Measurements from ENCODE around the gene EGR1. TPM values are rescaled to one million over a fixed set of nuclear protein-coding genes. Genes with fewer than 3 reads are reported as not detected.

Gene EGR1
- total RNA-seq, 1 experiment from 2014 or later, result 173 TPM

GRCh38 chr5:138435943-138436342, 29.3 kb upstream of the EGR1 start:
- TF ChIP-seq EZH2 (IDR thresholded peaks at IDR 0.05) (no peak), SP1 (IDR thresholded peaks at IDR 0.05; ENCODE audit: low read depth) (no peak), ZFX (IDR thresholded peaks at IDR 0.05) (no peak), YY1 (IDR thresholded peaks at IDR 0.05; ENCODE audit: extremely low read depth, insufficient replicate concordance, low read depth, low read length) (no peak), SRF (IDR thresholded peaks at IDR 0.05; ENCODE audit: low read depth) (no peak), CBX3 (IDR thresholded peaks at IDR 0.05; ENCODE audit: low read depth) (no peak), ZNF274 (IDR thresholded peaks at IDR 0.05; ENCODE audit: low read depth, low read length) (no peak), EGR1 (IDR thresholded peaks at IDR 0.05; ENCODE audit: low read depth) (no peak), TCF7L2 (IDR thresholded peaks at IDR 0.05; ENCODE audit: borderline replicate concordance, extremely low read depth, insufficient read depth, insufficient read length) (no peak), ATF3 (IDR thresholded peaks at IDR 0.05) (no peak), POLR2AphosphoS5 (IDR thresholded peaks at IDR 0.05; ENCODE audit: low read depth, low read length) (no peak), SIN3A (IDR thresholded peaks at IDR 0.05; ENCODE audit: low read depth) (no peak), JUND (IDR thresholded peaks at IDR 0.05) (no peak), RAD21 (IDR thresholded peaks at IDR 0.05; ENCODE audit: low read depth) (no peak), FOSL1 (IDR thresholded peaks at IDR 0.05; ENCODE audit: low read depth) (no peak)
- TF ChIP-seq, protein P1, sequence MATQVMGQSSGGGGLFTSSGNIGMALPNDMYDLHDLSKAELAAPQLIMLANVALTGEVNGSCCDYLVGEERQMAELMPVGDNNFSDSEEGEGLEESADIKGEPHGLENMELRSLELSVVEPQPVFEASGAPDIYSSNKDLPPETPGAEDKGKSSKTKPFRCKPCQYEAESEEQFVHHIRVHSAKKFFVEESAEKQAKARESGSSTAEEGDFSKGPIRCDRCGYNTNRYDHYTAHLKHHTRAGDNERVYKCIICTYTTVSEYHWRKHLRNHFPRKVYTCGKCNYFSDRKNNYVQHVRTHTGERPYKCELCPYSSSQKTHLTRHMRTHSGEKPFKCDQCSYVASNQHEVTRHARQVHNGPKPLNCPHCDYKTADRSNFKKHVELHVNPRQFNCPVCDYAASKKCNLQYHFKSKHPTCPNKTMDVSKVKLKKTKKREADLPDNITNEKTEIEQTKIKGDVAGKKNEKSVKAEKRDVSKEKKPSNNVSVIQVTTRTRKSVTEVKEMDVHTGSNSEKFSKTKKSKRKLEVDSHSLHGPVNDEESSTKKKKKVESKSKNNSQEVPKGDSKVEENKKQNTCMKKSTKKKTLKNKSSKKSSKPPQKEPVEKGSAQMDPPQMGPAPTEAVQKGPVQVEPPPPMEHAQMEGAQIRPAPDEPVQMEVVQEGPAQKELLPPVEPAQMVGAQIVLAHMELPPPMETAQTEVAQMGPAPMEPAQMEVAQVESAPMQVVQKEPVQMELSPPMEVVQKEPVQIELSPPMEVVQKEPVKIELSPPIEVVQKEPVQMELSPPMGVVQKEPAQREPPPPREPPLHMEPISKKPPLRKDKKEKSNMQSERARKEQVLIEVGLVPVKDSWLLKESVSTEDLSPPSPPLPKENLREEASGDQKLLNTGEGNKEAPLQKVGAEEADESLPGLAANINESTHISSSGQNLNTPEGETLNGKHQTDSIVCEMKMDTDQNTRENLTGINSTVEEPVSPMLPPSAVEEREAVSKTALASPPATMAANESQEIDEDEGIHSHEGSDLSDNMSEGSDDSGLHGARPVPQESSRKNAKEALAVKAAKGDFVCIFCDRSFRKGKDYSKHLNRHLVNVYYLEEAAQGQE (IDR thresholded peaks at IDR 0.05; ENCODE audit: low read depth), result no peak
- TF ChIP-seq, protein P2, sequence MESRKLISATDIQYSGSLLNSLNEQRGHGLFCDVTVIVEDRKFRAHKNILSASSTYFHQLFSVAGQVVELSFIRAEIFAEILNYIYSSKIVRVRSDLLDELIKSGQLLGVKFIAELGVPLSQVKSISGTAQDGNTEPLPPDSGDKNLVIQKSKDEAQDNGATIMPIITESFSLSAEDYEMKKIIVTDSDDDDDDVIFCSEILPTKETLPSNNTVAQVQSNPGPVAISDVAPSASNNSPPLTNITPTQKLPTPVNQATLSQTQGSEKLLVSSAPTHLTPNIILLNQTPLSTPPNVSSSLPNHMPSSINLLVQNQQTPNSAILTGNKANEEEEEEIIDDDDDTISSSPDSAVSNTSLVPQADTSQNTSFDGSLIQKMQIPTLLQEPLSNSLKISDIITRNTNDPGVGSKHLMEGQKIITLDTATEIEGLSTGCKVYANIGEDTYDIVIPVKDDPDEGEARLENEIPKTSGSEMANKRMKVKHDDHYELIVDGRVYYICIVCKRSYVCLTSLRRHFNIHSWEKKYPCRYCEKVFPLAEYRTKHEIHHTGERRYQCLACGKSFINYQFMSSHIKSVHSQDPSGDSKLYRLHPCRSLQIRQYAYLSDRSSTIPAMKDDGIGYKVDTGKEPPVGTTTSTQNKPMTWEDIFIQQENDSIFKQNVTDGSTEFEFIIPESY (IDR thresholded peaks at IDR 0.05; ENCODE audit: extremely low read depth, insufficient replicate concordance, low read length), result no peak
- Histone ChIP-seq H3K4me3 (replicated peaks in 1 of 2; ENCODE audit: low read depth in 1 of 2, low read length in 2 of 2) (no peak overlapping the region), H3K79me2 (ENCODE audit: insufficient read depth, low read length) (no peaks in the 10 kb centered on the region), H3K36me3 (ENCODE audit: control insufficient read depth in 1 of 2, insufficient read depth in 2 of 2, low read length in 2 of 2) (peaks cover 28 to 29% of the 10 kb centered on the region in 2 experiments), H2AFZ (ENCODE audit: low read depth, low read length, poor library complexity, severe bottlenecking) (no peak overlapping the region), H3K9me2 (ENCODE audit: insufficient read depth) (no peaks in the 10 kb centered on the region), H3K9ac (ENCODE audit: low read length) (no peak overlapping the region), H3K9me3 (ENCODE audit: control insufficient read depth in 1 of 2, insufficient read depth in 1 of 2, low read depth in 1 of 2, low read length in 2 of 2) (no peaks in the 10 kb centered on the region), H3K27me3 (ENCODE audit: insufficient read depth, low read length) (no peaks in the 10 kb centered on the region), H3K27ac (ENCODE audit: low read depth, low read length) (no peak overlapping the region), H4K20me1 (ENCODE audit: insufficient read depth) (no peaks in the 10 kb centered on the region), H3K4me2 (ENCODE audit: low read length) (no peak overlapping the region), H3K4me1 (ENCODE audit: control insufficient read depth in 1 of 2, insufficient read depth in 2 of 2, low read length in 2 of 2) (peaks cover 7 to 21% of the 10 kb centered on the region in 2 experiments; a peak in 3 of 4 replicates)
- intact Hi-C loops (cut with micrococcal nuclease), result no loop called here
- POLR2A ChIA-PET, result no interaction called here
- CTCF ChIA-PET, result interaction anchor here (1.8 kb wide), 1 partner anchor 68 kb away, joined by 4 read pairs; no protein-coding TSS in a partner anchor
- DNase-seq (ENCODE audit: low read depth, low spot score), result no peak
- BruUV-seq (replicated peaks), result no TSS peak
- ATAC-seq, result no peak
- RAD21 ChIA-PET (ENCODE audit: low non-redundant PET in 1 of 2, low total read pairs in 2 of 2, uncharacterized antibody in 2 of 2, unreplicated experiment in 2 of 2), result no interaction called here
